ENCODE measurements around the gene MEOX2. TPM values are rescaled to one million over a fixed set of nuclear protein-coding genes. Genes with fewer than 3 reads are reported as not detected.
A peak's percentile ranks its signal among the peaks of the same experiment; 100 is the strongest.

MEOX2 gene
- polyA plus RNA-seq (ENCODE audit: insufficient read length in 4 of 4), result 1 to 10 TPM; 1.8 to 2.3 (median 2.1) TPM

DNA sequence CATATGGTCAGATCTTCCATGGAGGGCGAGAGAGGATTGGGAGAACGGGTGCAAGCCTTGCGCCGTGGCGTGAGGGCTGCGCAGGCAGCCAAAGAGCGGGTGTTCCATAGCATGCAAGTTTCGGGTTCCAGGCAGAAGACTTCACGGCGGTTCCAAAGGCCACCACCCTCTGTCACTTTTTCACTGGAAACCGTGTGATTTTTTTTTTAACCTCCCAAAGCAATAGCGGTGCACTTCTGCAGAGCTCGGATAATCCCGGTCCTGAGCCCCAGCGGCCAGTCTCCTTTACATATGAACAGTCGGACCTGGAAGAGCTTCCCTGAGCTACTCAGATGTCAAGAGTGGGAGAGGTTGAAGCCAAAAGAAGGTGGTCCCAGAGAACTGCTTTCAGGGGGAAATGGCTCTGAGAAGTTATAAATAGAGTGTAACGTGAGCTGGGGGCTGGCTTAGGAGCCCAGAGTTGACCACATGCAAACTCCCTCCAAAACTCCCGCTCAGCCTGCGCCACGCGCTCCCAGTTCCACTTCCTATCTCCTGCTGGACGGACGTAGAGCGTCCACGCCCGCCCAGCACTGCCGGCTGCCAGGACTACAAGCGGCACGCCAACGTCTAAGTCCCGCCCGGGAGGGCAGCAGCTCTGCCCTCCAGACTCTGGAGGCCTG lies at the start of gene MEOX2:
MEOX2 (minus strand) TSS at position 389 of the 662 bp plus-strand sequence; CDS start at position 108, 281 bp downstream.
- DNase-seq (ENCODE audit: low read depth in 4 of 4, low spot score in 2 of 4), result peak in 2 of 4 donors; percentile 55 to 71

DNA sequence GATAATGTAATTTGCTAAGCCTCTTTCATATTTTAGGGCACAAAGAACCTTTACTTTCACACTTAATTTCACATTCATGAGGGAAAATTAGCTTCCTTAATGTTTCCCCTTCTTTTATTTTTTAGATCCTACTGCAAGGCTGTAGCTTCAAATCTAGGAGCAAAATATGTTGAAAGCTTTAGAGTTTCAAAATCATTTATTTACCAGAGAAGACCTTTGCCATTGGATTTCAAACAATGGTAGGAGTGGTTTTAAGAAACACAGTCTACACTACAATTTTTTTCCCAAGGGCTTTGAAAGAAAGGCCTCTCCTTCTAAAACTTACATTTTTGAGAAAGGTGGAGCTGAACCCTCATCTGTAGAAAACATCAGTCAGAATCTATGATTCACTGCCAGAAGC lies 43.3 kb upstream of the MEOX2 start:
- DNase-seq (ENCODE audit: low read depth in 4 of 4, low spot score in 2 of 4), result no peak

DNA sequence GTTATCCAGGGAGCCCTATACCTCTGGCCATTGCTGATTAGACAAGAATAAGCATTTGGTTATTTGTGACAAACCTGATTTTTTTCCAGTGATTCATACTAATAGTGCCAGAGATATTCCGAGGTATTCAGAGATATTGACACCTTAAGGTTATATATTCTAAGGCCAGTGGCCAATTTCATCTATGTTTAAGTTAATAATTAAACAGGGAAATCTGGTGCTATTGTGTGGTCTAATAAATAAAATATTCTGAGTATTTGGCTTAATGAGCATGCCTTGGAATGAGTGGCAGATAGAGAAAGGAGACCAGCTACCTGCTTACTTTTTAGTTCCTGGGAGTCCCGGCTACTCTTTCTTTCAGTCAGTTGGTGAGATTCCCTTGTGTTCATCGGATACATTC lies 38.6 kb upstream of the MEOX2 start:
- DNase-seq (ENCODE audit: low read depth in 4 of 4, low spot score in 2 of 4), result no peak

DNA sequence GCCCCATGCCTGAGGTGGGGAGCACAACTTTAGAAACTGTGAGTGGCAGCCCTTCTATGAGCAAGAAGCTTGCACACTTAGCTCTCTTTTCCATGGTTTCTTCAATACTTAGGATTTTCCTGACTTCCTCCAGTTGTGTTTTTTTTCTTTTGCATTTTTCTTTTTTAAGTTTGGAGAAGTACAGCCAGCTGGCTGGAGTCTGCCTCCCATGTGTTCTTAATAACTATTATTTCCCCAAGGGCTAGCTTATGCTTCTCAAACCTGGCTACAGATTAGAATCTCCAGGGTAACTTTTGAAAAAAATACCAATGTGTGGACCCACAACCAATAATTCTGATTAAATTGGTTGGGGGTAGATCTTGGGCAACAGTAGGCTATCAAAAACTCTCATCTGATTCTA lies 37.4 kb upstream of the MEOX2 start:
- no peak for DNase-seq (ENCODE audit: low read depth in 4 of 4, low spot score in 2 of 4)

DNA sequence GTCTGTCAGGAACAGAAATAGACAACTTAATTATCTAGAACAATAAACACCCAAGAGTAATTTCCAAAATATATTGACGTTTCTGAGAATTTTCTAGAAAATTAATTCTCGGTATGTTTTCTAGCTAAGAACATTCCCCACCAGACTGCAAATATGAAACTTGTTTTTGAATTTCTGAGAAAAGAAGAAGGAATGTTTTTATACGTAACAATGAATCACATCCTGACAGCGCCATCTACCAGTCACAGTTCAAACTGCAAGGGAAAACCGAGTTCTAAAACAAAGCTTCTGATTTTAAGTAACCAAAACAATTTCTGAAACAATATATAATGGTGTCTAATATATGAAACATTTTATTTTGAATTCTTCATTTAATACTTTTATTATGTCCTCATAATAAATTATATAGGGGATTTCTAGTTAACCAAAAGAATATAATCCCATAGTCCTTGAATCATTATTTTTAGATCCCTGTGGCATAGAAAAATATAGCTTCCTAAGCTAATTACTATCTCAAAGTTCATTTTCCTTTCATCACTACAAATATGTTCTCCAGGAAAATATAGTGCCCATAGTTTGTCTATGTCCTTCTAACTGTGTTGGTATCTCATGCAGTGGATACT lies 34.5 kb upstream of the MEOX2 start:
- no peak for DNase-seq (ENCODE audit: low read depth in 4 of 4, low spot score in 2 of 4)

DNA sequence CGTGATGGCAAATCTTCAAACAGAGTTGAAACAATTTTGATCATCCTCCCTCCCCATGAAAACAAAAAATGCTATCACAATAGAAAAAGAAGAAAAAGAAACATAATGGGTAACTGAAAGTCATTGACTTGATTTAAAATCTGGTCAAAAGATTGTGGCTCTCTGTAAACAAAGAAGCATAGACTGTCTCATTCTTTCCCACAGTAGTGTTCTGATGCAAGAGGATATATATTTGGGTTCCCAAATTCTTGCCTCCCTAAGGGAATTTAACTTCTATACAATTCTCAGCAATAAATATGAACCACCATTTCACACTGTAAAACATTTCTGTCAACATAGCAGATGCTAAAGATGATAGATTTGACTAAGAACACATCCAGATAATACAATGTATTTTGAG lies 32.8 kb upstream of the MEOX2 start:
- DNase-seq (ENCODE audit: low read depth in 4 of 4, low spot score in 2 of 4), result no peak

DNA sequence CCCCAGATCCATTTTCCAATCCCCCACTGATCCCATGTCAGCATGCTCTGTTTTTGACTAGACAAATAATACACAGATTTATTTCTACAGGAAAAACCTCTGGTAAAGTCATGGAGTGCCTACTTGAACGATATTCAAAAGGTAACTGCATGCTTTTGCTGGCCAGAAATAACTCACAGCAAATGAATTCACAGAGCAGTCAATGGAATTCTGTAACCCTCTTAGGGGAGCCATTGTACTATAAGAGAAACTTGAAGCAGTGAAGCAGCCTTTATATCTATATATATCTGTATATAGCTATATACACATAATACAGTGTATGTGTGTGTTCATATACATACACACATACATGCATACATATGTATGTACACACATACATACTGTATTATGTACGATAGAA lies 29.0 kb upstream of the MEOX2 start:
- no peak for DNase-seq (ENCODE audit: low read depth in 4 of 4, low spot score in 2 of 4)

DNA sequence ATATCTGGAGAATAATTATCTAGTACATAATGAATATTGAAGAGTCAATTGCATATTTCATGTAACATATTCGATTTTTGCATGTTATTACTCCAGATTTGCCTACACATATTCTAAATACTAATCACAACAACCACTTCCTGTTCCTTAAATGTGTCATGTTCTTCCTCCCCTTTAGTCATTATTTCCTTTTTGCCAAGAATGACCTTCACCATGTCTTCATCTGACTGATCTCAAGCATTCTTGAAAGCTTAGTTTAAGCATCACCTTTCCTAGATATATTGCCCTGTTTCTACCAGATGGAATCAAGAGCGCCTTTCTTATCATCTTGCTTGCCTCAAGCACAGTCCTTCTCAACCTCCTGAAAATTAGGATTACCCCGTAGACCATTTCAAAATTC lies 23.5 kb upstream of the MEOX2 start:
- no peak for DNase-seq (ENCODE audit: low read depth in 4 of 4, low spot score in 2 of 4)

DNA sequence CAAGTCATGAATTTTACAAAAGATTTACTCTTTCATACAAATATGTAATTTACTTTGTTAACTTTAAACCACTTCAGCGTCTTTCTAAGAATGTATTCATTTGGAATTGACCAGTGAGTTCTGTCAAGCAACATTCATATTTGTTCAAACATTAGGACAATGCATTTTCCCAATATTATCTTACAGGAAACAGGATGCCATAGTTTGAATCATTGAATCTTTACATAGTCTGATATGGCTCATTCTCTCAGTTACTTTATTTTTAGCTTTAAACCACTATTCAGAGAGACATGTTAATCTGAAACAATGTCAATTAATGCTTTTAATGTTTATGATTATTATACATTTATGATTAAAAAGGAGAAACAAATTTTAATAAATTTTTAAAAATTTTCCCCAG lies 21.1 kb upstream of the MEOX2 start:
- no peak for DNase-seq (ENCODE audit: low read depth in 4 of 4, low spot score in 2 of 4)

DNA sequence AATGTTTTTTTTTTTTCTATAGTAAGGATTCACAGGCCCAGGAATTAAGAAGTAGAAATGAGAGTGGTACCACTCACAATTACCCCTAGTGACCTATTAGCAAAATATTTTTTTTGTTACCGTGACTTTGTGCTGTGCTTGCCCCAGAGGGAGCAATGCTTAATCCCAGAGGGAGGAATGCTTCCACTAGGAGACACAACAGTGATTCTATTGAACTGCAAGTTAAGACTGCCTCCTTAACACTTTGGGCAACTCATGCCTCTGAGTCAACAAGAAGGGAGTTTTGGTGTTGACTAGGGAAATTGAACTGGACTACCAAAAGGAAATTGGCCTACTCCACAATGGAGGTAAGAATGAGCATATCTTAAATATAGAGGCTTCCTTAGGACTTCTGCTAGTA lies 17.2 kb upstream of the MEOX2 start:
- no peak for DNase-seq (ENCODE audit: low read depth in 4 of 4, low spot score in 2 of 4)

DNA sequence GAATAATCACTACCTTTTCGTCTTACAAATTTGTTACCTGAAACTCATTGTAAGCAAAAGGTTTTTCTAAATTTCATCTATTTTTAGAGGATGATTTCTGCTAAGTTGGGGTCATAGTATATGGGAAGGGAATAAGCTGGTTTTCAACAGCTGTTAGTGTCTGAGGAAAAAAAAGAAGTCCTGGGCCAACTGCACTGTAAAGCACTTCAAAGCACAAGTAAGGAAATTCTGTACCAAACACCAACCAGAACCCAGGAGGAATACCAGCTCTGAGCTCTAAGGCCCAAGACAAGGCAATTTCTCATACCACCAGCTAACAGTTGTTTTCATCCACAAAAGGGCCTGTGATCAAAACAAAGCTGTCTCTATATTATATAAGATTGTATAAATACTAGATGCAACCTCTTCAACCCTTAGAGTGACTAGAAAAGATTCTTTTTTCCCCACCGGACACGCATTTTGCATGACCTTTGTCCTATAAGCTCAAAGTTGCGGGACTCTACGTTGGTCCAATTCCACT lies 6.1 kb upstream of the MEOX2 start:
- no peak for DNase-seq (ENCODE audit: low read depth in 4 of 4, low spot score in 2 of 4)

DNA sequence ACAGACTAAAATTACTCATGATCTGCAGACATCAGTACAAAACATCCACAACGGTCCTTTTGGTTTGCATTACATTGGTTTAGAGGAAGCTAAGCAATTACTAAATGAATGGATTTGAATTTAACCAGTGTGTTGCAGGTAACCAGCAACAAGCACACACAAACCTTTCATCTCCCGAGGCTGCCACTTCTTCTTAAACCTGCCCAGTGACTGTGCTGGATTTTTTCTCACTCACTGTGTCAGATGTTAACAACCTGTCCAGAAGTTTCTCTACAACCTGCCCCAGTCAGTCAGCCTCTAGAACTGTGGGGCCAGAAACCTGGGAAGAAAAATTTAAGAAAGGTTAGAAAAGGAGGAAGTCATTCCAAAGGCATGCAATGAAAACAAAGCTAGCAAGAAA lies 2.4 kb upstream of the MEOX2 start:
- DNase-seq (ENCODE audit: low read depth in 4 of 4, low spot score in 2 of 4), result peak in 1 of 4 donors; percentile 21

DNA sequence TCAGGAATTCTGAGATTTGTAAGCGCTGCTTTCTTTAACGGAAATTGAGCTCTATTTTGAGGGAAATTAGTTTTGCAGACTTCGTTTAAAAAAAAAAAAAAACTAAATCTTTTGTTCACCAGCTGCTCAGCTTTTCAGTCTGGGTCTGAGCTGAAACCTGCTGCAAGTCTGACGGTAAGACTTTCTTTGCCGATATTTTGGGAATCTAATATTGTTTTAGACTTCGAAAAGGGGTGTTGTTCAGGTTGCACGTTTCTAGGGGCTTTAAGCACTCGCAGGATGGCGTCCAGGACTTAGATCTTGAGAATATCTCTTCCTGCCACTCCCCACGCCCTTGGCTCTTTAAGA lies 1.8 kb upstream of the MEOX2 start:
- DNase-seq (ENCODE audit: low read depth in 4 of 4, low spot score in 2 of 4), result peak in 2 of 4 donors; percentile 11 to 50

DNA sequence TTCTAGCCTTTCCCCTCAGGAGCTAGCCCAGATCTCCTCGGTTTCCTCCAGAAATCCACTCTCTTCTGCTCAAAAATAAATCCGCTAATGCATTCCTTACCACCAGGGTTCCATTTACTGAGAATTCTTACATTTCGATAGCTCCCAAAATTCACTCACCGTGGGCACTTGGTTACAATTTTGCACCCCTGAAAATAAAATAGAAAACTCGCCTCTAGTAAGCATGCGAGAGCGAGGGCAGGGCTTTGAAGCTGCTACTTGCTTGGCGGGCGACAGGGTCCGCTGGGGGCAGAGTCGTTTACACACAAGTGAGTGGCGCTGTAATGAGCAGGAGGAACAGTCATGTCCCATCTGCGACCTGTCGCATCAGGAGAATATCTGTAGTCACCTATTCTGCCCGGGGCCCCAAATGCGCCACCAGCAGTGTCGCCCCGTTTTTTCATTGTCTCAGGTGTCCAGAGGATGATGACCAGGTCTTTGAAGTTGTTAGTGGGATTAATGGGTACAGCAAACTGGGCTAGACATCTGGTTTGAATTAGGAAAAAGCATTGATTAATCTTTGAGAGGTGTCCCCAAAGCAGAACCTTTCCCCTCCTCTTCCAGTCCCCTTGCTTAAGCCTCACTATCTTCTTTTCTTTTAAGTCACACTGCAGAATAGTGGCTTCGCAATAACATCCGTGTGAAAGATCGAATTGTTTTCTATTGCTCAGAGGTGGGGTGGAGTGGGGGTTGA lies 1.2 kb upstream of the MEOX2 start:
- DNase-seq (ENCODE audit: low read depth in 4 of 4, low spot score in 2 of 4), result peak in 2 of 4 donors; percentile 35 to 36

DNA sequence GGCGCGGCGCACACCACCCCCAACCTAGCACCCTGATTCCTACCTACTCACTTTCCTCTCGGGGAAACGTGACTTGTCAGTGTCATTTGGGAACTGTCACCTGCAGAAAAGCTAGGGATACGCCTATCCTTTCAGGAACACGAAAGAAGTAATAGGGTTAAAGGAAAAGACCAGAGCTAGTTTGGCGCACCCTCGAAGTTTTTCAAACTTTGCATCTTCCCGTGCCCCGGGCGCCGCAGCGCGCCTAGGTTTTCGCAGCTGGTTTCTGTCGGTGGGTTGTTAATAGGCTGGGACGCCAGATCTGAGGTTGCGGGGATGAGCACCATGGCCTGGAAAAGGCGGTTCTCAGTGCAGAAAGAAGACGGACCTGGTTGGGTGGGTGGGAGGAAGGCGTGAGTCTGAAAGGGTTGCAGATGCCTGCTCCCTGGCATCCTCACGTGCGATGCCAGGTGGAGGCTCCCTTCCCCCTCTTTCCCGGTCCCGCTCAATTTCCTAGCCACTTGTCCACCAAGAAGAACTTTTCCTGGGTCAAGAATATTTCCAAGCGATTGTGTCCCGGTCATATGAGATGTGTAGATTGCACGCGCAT lies 568 bp upstream of the MEOX2 start:
- DNase-seq (ENCODE audit: low read depth in 4 of 4, low spot score in 2 of 4), result peak in 2 of 4 donors; percentile 5 to 37

DNA sequence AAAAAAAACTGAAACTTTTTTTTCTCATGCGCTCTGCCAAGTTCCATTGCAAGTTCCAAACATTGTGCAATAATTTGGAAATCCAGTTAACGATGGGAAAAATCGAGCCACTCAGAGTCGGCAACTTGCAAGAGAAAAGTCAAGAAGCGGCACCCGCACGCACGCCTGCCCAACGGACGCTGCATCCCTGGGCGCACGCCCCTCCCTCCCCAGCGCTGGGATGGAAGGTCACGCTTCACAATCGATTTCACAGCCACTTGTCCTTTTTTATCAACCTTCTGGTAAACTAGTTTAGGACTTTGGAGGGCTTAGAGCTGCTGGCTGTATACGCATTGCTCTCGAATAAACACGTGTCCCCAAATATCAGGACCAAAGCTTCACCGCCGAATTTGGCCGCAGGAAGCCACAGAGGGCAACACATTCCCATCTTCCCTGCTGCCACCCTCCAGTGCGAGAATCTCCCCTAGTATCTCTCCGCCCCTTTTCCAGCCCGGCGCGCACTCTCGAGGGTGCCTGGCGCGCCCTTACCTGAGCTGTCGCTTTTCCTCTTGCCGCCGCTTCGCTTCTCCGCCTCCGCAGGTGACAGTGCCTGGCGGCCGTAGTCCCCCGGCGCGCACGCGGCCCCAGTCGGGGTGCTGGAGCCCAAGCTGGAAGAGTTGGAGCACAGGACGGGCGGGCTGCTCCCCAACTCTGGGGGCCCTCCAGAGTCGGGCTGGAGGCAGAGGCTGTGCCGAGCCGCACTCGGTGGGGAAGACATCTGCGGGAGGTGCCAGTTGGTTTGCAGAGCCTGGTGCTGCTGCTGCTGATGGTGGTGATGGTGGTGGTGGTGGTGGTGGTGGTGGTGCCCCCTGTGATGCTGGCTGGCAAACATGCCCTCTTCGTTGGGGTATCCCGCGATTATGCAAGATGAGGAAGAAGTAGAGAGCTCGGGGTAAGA lies 857 bp downstream of the MEOX2 start:
- peak in 2 of 4 donors; percentile 13 to 25 for DNase-seq (ENCODE audit: low read depth in 4 of 4, low spot score in 2 of 4)

DNA sequence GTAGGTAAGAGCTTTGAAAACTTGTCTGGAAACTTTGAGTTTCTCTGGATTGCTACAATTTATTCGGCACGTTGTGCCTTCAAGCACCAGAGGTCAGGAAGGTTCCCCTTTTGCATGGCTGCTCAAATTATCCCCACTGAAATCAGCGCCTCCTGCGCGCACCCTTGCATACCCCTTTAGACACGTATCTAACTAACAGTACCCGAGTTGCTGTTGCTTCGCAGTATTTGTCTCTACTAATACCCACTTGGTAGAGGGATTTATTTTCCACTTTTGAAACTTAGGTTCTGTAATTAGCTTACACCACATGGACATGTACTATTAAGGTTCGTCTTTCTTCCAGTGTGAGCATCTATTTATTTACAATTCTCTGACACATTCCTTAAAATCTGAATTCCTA lies 1.6 kb downstream of the MEOX2 start:
- DNase-seq (ENCODE audit: low read depth in 4 of 4, low spot score in 2 of 4), result peak in 2 of 4 donors; percentile 6 to 31

DNA sequence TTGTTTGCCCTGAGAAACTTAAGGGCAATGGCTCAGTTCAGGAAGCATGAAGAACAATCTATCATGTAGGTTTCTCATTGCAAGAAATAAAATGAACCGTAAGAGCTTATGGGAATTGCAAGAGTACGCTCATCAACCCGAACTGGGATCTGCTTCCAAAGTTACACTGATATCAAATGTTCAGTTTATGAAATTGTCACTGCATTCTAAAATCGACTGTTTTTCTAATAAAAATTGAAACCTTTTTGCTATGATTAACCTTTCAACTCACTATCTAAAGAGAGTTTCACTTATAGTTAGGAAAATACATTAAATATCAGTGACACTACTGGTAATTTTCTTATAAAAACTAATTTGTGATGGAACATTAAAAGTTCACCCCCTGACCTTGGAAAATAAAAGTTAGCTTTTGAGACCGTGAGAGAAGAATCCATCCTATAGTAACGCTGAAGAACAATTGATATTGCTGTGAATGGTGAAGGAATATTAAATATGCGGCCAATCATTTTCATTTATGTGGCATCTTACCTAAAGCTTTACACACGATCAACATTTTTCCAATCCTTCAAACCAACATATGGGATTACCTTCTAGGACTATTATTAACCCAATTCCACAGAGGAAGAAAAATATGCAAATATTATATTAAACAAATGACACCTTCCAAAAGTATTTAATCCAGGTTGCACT lies 2.2 kb downstream of the MEOX2 start:
- DNase-seq (ENCODE audit: low read depth in 4 of 4, low spot score in 2 of 4), result peak in 1 of 4 donors; percentile 19

DNA sequence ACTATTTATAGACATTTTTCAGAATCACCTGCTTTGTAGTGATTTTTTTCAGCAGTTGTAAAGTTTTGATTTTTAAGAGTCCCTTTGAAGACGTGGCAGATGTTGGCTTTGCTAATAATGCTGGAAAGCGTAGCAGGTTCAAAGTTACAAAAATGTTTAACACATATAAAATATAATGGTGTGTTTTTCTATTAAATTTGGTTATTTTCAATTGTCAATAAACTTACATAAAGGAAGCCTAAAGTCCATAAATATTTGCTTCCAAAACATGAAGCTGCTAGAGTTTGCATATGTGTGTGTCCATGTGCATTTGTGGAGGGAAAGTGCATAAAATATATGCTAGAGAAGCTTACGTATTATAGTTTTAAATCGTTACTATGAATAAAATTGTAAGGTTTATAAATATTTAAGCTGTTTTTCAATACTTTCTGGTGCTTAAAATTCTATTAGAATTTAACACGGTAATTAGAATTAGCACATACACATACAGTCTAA lies 3.7 kb downstream of the MEOX2 start:
- DNase-seq (ENCODE audit: low read depth in 4 of 4, low spot score in 2 of 4), result no peak

All from left renal cortex interstitium (tissue), 4 donors.